GM12801 (cell line): Measurements from ENCODE around the gene DPP10.

ENCODE experiments used
- CTCF ChIP-seq: IDR thresholded peaks from one replicate; pipeline ENCODE4 v1.5.1; 2011; ENCODE audit warnings: control low read depth; ENCODE audit not compliant: insufficient read length; ENCODE audit errors: extremely low read depth

The DPP10 gene

GRCh38 chr2:115071534-115071933, 629.1 kb downstream of the DPP10 start:
- no peak for TF ChIP-seq CTCF

- TF ChIP-seq CTCF: no peak
Measured at GRCh38 chr2:115075800-115076199, 633.4 kb downstream of the DPP10 start.

GRCh38 chr2:115077626-115078025, 635.2 kb downstream of the DPP10 start:
- no peak for TF ChIP-seq CTCF

GRCh38 chr2:115083225-115083624, 640.8 kb downstream of the DPP10 start:
- no peak for TF ChIP-seq CTCF

GRCh38 chr2:115083711-115084110, 641.3 kb downstream of the DPP10 start:
- no peak for TF ChIP-seq CTCF

- no peak for TF ChIP-seq CTCF
Measured at GRCh38 chr2:115084446-115084845, 642.0 kb downstream of the DPP10 start.

- TF ChIP-seq CTCF: no peak
Measured at GRCh38 chr2:115094441-115094840, 652.0 kb downstream of the DPP10 start.

- no peak for TF ChIP-seq CTCF
Measured at GRCh38 chr2:115105966-115106365, 663.5 kb downstream of the DPP10 start.
